Hepatocyte (in vitro differentiated cells): ENCODE results near the gene SLCO1B1. TPM values are rescaled to one million over a fixed set of nuclear protein-coding genes. Genes with fewer than 3 reads are reported as not detected.

Experiments used
- DNase-seq: peaks from one replicate; pipeline ENCODE4 v3.0.0-alpha.2; 2016; ENCODE audit warnings: low spot score
- H2AFZ ChIP-seq: fragments of 200-600 bp; sonication (generic); 2 replicates; pipeline ENCODE4 v1.6.0; 2016; ENCODE audit warnings: antibody characterized with exemption, mild to moderate bottlenecking
- H3K27ac ChIP-seq: fragments of 200-600 bp; sonication (generic); 2 replicates; pipeline ENCODE4 v1.5.1; 2016; ENCODE audit warnings: mild to moderate bottlenecking
- H3K27me3 ChIP-seq: fragments of 200-600 bp; sonication (generic); 2 replicates; pipeline ENCODE4 v1.6.1; 2016
- H3K36me3 ChIP-seq: fragments of 200-600 bp; sonication (generic); replicated peaks from 2 replicates; pipeline ENCODE4 v1.5.1; 2016; ENCODE audit warnings: low read depth; ENCODE audit not compliant: insufficient read depth
- H3K4me1 ChIP-seq: fragments of 200-600 bp; sonication (generic); 2 replicates; pipeline ENCODE4 v1.5.1; 2016; ENCODE audit warnings: mild to moderate bottlenecking, moderate library complexity; ENCODE audit not compliant: insufficient read depth
- H3K4me2 ChIP-seq: fragments of 200-600 bp; sonication (generic); 2 replicates; pipeline ENCODE4 v1.6.0; 2016
- H3K4me3 ChIP-seq: fragments of 200-600 bp; sonication (generic); 2 replicates; pipeline ENCODE4 v1.5.1; 2016; ENCODE audit warnings: mild to moderate bottlenecking
- H3K79me2 ChIP-seq: fragments of 200-600 bp; sonication (generic); 2 replicates; pipeline ENCODE4 v1.6.0; 2017; ENCODE audit warnings: mild to moderate bottlenecking
- H3K9me2 ChIP-seq: fragments of 200-600 bp; sonication (generic); replicated peaks from 2 replicates; pipeline ENCODE4 v1.6.0; 2017; ENCODE audit warnings: mild to moderate bottlenecking; ENCODE audit not compliant: insufficient read depth
- H3K9me3 ChIP-seq: fragments of 200-600 bp; sonication (generic); 2 replicates; pipeline ENCODE4 v1.5.1; 2016; ENCODE audit warnings: low read depth, mild to moderate bottlenecking
- H4K20me1 ChIP-seq: fragments of 200-600 bp; sonication (generic); 2 replicates; pipeline ENCODE4 v1.6.0; 2016; ENCODE audit warnings: mild to moderate bottlenecking; ENCODE audit not compliant: insufficient read depth, poor library complexity, severe bottlenecking
- CTCF ChIP-seq: fragments of 200-600 bp; sonication (generic); IDR thresholded peaks from 2 replicates; pipeline ENCODE4 v1.5.1; 2016; ENCODE audit warnings: antibody characterized with exemption, mild to moderate bottlenecking; ENCODE audit not compliant: poor library complexity
- EZH2 ChIP-seq: fragments of 200-600 bp; sonication (generic); IDR thresholded peaks from 2 replicates; pipeline ENCODE4 v1.6.1; 2016; ENCODE audit warnings: antibody characterized with exemption, mild to moderate bottlenecking, borderline replicate concordance
- EZH2phosphoT487 ChIP-seq: fragments of 200-600 bp; sonication (generic); IDR thresholded peaks from one replicate; pipeline ENCODE4 v1.6.1; 2018; ENCODE audit warnings: antibody characterized with exemption, mild to moderate bottlenecking, low read depth, moderate library complexity; ENCODE audit not compliant: unreplicated experiment, severe bottlenecking
- WGBS: methylation state at CpG from one replicate; pipeline ENCODE4 v1.1.6; 2016; ENCODE audit warnings: low lambda C conversion rate; ENCODE audit errors: missing lambda C conversion rate; 5-methylcytosine and 5-hydroxymethylcytosine counted together
- polyA plus RNA-seq: library from polyadenylated mRNA; unstranded; fragments of >200 nt; fragmentation: Nextera tagmentation; extraction: Ambion mirVana; gene quantifications from 2 replicates; pipeline ENCODE4 v1.2.1, GENCODE V29; 2016
- total RNA-seq: library from RNA; depleted of rRNA; stranded (reverse); fragments of >200 nt; gene quantifications from 2 replicates; pipeline ENCODE4 v1.2.3, GENCODE V29; 2014

SLCO1B1 gene
- total and polyA plus RNA-seq, 2 experiments from 2014 or later = 8.9 to 33.4 TPM

GRCh38 chr12:21223930-21224329 lies 92.9 kb downstream of the SLCO1B1 start:
- Histone ChIP-seq H3K9me2 (no peaks in the 10 kb centered on the region), H3K4me3 (no peak overlapping the region)
- no peak for TF ChIP-seq EZH2phosphoT487
- TF ChIP-seq EZH2 = no peak
- no peak for TF ChIP-seq CTCF

GRCh38 chr12:21234395-21234794 lies 103.4 kb downstream of the SLCO1B1 start:
- H3K27ac ChIP-seq = no peak overlapping the region
- no peak for DNase-seq
- H3K36me3 ChIP-seq = no peaks in the 10 kb centered on the region
- no peak overlapping the region for H3K4me2 ChIP-seq
- H2AFZ ChIP-seq = no peak overlapping the region
- no peaks in the 10 kb centered on the region for H3K9me2 ChIP-seq
- H3K27me3 ChIP-seq = no peaks in the 10 kb centered on the region
- no peaks in the 10 kb centered on the region for H3K4me1 ChIP-seq
- H4K20me1 ChIP-seq = no peaks in the 10 kb centered on the region
- 88% methylated on average over 5 of the region's 5 CpGs for WGBS
- H3K79me2 ChIP-seq = no peaks in the 10 kb centered on the region
- no peaks in the 10 kb centered on the region for H3K9me3 ChIP-seq
- TF ChIP-seq EZH2phosphoT487 = no peak
- no peak for TF ChIP-seq CTCF
- no peak for TF ChIP-seq EZH2
- H3K4me3 ChIP-seq = no peak overlapping the region

More at GRCh38 chr12:21223930-21224329, 92.9 kb downstream of the SLCO1B1 start:
- no peaks in the 10 kb centered on the region for H4K20me1 ChIP-seq
- no peaks in the 10 kb centered on the region for H3K27me3 ChIP-seq
- no peak overlapping the region for H3K27ac ChIP-seq
- no peaks in the 10 kb centered on the region for H3K36me3 ChIP-seq
- DNase-seq = no peak
- no peak overlapping the region for H2AFZ ChIP-seq
- no peaks in the 10 kb centered on the region for H3K79me2 ChIP-seq
- no peaks in the 10 kb centered on the region for H3K4me1 ChIP-seq
- H3K4me2 ChIP-seq = no peak overlapping the region
- H3K9me3 ChIP-seq = no peaks in the 10 kb centered on the region

- H3K79me2 ChIP-seq = no peaks in the 10 kb centered on the region
- H3K27ac ChIP-seq = no peak overlapping the region
- 71% methylated on average over 4 of the region's 4 CpGs for WGBS
- H3K4me2 ChIP-seq = no peak overlapping the region
- H3K9me3 ChIP-seq = no peaks in the 10 kb centered on the region
- no peaks in the 10 kb centered on the region for H3K4me1 ChIP-seq
- no peak for DNase-seq
- no peaks in the 10 kb centered on the region for H3K9me2 ChIP-seq
- H3K36me3 ChIP-seq = no peaks in the 10 kb centered on the region
- no peaks in the 10 kb centered on the region for H3K27me3 ChIP-seq
- no peak for TF ChIP-seq EZH2phosphoT487
- no peak for TF ChIP-seq EZH2
- TF ChIP-seq CTCF = no peak
- H4K20me1 ChIP-seq = no peaks in the 10 kb centered on the region
- H3K4me3 ChIP-seq = no peak overlapping the region
- no peak overlapping the region for H2AFZ ChIP-seq
These were observed 108.9 kb downstream of the SLCO1B1 start for GRCh38 chr12:21239866-21240265.

GRCh38 chr12:21248679-21249078 lies 117.7 kb downstream of the SLCO1B1 start:
- H3K9me3 ChIP-seq = no peaks in the 10 kb centered on the region
- no peaks in the 10 kb centered on the region for H3K36me3 ChIP-seq
- no peaks in the 10 kb centered on the region for H3K4me1 ChIP-seq
- no peak overlapping the region for H3K27ac ChIP-seq
- H2AFZ ChIP-seq = no peak overlapping the region
- H3K4me3 ChIP-seq = no peak overlapping the region
- TF ChIP-seq EZH2phosphoT487 = no peak
- peak; percentile 27 for TF ChIP-seq CTCF
- DNase-seq = peak; percentile 9
- H3K4me2 ChIP-seq = no peak overlapping the region
- no peaks in the 10 kb centered on the region for H3K79me2 ChIP-seq
- H4K20me1 ChIP-seq = no peaks in the 10 kb centered on the region
- H3K9me2 ChIP-seq = no peaks in the 10 kb centered on the region
- H3K27me3 ChIP-seq = no peaks in the 10 kb centered on the region
- WGBS = 88% methylated on average over 1 of the region's 1 CpG
